Thyroid gland (tissue), 4 donors: ENCODE measurements around the gene USP15. TPM values are rescaled to one million over a fixed set of nuclear protein-coding genes. Genes with fewer than 3 reads are reported as not detected.

Experiments
- DNase-seq, 2 donors: peaks; one replicate each; pipeline ENCODE4 v3.0.0-alpha.2; 2019
- H3K27ac ChIP-seq, 3 donors: fragments of 200-600 bp; sonication (generic); 1 replicate in 2 of 3; 2 replicates in 1 of 3; pipeline ENCODE4 v1.5.1; 2016 to 2019; ENCODE audit warnings: mild to moderate bottlenecking in 1 of 3, moderate library complexity in 1 of 3
- H3K27me3 ChIP-seq: fragments of 200-600 bp; sonication (generic); one replicate; pipeline ENCODE4 v1.5.1; 2019
- H3K36me3 ChIP-seq, 2 donors: fragments of 200-600 bp; sonication (generic); one replicate each; pipeline ENCODE4 v1.5.1; 2016 to 2019
- H3K4me1 ChIP-seq, 2 donors: fragments of 200-600 bp; sonication (generic); one replicate each; pipeline ENCODE4 v1.5.1; 2017 to 2019
- H3K4me3 ChIP-seq, 3 donors: fragments of 200-600 bp; sonication (generic); replicated peaks in 1 of 3; 1 replicate in 2 of 3; 2 replicates in 1 of 3; pipeline ENCODE4 v1.5.1; 2016; ENCODE audit warnings: mild to moderate bottlenecking in 1 of 3
- H3K9me3 ChIP-seq: fragments of 200-600 bp; sonication (generic); one replicate; pipeline ENCODE4 v1.5.1; 2017
- POLR2A ChIP-seq, 2 donors: fragments of 450-650 bp; IDR thresholded peaks; one replicate each; pipeline ENCODE4 v1.6.1; 2017; ENCODE audit warnings: antibody characterized with exemption in 2 of 2, mild to moderate bottlenecking in 2 of 2, moderate library complexity in 1 of 2
- WGBS, 2 donors: methylation state at CpG; one replicate each; pipeline ENCODE4 v1.1.5; 2017; 5-methylcytosine and 5-hydroxymethylcytosine counted together
- intact Hi-C: fragments of 100-400 bp; cut with DNase I; formaldehyde crosslinking; loops from one replicate; pipeline ENCODE4 v1.15.1; 2023
- total RNA-seq, 4 donors: library from RNA; depleted of rRNA; stranded (reverse); fragments of >200 nt; gene quantifications; one replicate each; pipeline ENCODE4 v1.2.3, GENCODE V29; 2016
- TF ChIP-seq, protein P1 (sequence below), 6 experiments: fragments of 200-600 bp in 3 of 6; fragments of 450-650 bp in 3 of 6; sonication (generic) in 3 of 6; IDR thresholded peaks; one replicate each; pipeline ENCODE4 v1.5.1; 2016 to 2019; ENCODE audit warnings: antibody characterized with exemption in 6 of 6, mild to moderate bottlenecking in 2 of 6, inconsistent platforms in 1 of 6, moderate library complexity in 1 of 6

USP15 gene
- total RNA-seq, 4 donors from 2014 or later, result 57.3 to 139 (median 70.2) TPM

DNA sequence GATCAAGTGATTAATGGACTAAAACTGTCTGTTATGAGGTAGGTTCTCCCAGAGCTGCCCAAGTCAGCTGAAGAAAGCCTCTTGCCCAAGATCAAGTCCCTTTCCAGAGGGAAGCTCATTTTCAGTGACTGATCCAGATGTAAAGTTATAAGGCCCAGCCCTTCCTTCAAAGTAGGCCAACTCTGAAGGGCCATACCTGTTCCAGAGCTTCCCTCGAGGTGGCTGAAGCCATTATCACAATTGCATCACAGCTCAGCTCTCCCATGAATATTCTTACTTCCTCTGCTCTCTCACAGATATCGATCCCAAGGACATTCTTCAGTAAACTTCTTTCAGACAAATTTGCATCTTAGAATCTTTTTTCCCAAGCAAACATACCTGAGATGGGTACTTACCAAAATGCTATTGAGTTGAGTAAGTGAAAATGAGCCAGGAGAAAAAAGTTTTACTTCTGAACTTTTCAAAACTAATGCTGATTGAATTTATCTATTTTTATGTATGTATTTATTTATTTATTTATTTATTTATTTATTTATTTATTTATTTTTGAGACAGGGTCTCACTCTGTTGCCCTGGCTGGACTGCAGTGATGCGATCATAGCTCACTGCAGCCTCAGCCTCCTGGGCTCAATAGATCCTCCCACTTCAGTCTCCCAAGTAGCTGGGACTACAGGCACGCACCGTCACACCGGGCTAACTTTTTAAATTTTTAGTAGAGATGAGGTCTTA lies 42.6 kb upstream of the USP15 start:
- DNase-seq, result no peak
- no peaks in the 10 kb centered on the region for H3K36me3 ChIP-seq
- H3K4me1 ChIP-seq, result peaks cover 4 to 21% of the 10 kb centered on the region in 2 donors
- H3K27ac ChIP-seq, result no peak overlapping the region
- no peak overlapping the region for H3K4me3 ChIP-seq
- no peak for TF ChIP-seq POLR2A (IDR thresholded peaks at IDR 0.05)
- TF ChIP-seq, protein P1, sequence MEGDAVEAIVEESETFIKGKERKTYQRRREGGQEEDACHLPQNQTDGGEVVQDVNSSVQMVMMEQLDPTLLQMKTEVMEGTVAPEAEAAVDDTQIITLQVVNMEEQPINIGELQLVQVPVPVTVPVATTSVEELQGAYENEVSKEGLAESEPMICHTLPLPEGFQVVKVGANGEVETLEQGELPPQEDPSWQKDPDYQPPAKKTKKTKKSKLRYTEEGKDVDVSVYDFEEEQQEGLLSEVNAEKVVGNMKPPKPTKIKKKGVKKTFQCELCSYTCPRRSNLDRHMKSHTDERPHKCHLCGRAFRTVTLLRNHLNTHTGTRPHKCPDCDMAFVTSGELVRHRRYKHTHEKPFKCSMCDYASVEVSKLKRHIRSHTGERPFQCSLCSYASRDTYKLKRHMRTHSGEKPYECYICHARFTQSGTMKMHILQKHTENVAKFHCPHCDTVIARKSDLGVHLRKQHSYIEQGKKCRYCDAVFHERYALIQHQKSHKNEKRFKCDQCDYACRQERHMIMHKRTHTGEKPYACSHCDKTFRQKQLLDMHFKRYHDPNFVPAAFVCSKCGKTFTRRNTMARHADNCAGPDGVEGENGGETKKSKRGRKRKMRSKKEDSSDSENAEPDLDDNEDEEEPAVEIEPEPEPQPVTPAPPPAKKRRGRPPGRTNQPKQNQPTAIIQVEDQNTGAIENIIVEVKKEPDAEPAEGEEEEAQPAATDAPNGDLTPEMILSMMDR (IDR thresholded peaks at IDR 0.05), result no peak
- H3K9me3 ChIP-seq, result no peaks in the 10 kb centered on the region
- intact Hi-C loops, result no loop called here
- H3K27me3 ChIP-seq, result no peaks in the 10 kb centered on the region
- WGBS, 2 donors, result 93 to 95% methylated on average over 6 of the region's 6 CpGs

DNA sequence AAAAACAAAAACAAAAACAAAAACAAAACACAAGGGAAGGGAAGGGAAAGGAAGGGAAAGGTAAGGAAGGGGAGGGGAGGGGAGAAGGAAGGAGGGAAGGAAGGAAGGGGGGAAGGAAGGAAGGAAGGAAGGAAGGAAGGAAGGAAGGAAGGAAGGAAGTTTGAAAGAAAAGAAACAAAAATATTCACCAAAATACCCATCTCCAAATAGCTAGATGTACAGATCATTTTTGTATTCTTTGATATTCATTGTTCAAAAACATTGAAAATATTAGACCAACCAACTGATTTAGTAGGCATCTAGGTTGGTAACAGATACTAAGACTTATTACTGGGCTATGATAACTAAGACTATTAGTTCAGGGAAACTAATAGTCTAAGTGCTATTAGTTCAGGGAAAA lies 39.1 kb upstream of the USP15 start:
- TF ChIP-seq POLR2A (IDR thresholded peaks at IDR 0.05), result no peak
- TF ChIP-seq, protein P1 (IDR thresholded peaks at IDR 0.05), result no peak
- intact Hi-C loops, result no loop called here
- H3K9me3 ChIP-seq, result no peaks in the 10 kb centered on the region

DNA sequence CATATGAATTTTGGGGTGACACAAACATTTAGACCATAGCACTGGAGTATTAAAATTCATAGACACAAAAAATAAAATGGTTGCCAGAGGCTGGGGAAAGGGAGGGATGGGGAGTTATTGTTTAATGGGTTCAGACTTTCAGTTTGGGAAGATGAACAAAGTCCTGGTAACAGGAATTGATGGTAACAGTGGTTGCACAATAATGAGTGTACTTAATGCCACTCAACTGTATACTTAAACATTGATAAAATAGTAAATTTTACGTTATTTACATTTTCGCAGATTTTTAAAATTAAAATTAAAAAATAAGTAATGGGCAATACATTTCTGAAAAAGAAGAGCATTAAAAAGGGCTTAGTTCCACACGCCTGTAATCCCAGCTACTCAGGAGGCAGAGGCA lies 35.6 kb upstream of the USP15 start:
- no peak for TF ChIP-seq POLR2A (IDR thresholded peaks at IDR 0.05)
- TF ChIP-seq, protein P1 (IDR thresholded peaks at IDR 0.05), result no peak
- Histone ChIP-seq H3K4me3 (no peak overlapping the region), H3K36me3 (no peaks in the 10 kb centered on the region), H3K4me1 (no peaks in the 10 kb centered on the region), H3K9me3 (no peaks in the 10 kb centered on the region), H3K27me3 (no peaks in the 10 kb centered on the region), H3K27ac (no peak overlapping the region)
- WGBS, 2 donors, result 79 to 94% methylated on average over 3 of the region's 3 CpGs
- intact Hi-C loops, result no loop called here
- DNase-seq, result no peak

More for the DNA sequence above, 39.1 kb upstream of the USP15 start:
- Histone ChIP-seq H3K27ac (no peak overlapping the region), H3K4me1 (peaks cover 0 to 3% of the 10 kb centered on the region in 2 donors), H3K4me3 (no peak overlapping the region), H3K27me3 (no peaks in the 10 kb centered on the region), H3K36me3 (no peaks in the 10 kb centered on the region)
- DNase-seq, result no peak

DNA sequence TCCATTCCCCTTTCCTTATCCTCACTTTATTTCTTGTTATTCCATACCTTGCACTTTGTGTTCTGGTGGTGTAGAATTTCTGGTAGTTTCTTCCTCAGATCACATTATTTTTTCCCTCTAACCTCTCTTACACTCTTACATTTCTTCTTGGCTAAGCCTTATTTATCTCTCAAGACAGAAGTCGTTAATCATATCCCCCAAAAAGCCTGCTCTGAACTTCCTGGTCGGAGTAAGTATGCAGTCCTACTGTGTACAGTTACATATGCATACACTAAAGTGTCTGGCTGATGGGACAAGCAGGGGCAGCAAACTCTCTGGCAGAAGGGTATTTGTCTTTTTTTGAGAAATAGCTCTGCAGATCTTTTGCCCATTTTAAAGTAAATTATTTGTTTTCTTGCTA lies 33.1 kb upstream of the USP15 start:
- intact Hi-C loops, result no loop called here
- H3K9me3 ChIP-seq, result no peaks in the 10 kb centered on the region
- H3K4me1 ChIP-seq, result no peaks in the 10 kb centered on the region
- H3K27me3 ChIP-seq, result no peaks in the 10 kb centered on the region
- WGBS, 2 donors, result 82 to 84% methylated on average over 2 of the region's 2 CpGs
- no peaks in the 10 kb centered on the region for H3K36me3 ChIP-seq
- H3K4me3 ChIP-seq, result no peak overlapping the region
- no peak for TF ChIP-seq POLR2A (IDR thresholded peaks at IDR 0.05)
- H3K27ac ChIP-seq, result no peak overlapping the region
- DNase-seq, result no peak

DNA sequence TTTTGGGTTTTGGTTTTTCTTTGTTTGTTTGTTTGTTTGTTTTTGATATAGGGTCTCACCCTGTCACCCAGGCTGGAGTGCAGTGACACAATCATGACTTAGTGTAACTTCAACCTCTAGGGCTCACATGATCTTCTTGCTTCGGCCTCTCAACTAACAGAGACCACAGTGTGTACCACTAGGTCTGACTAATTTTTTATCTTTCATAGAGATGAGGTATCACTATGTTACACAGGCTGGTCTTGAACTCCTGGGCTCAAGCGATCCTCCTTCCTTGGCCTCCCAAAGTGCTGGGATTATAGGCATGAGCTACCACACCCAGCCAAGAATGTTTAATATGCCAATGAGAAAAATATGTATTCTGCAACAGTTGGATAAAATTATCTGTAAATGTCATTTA lies 29.6 kb upstream of the USP15 start:
- intact Hi-C loops, result no loop called here
- no peak for TF ChIP-seq POLR2A (IDR thresholded peaks at IDR 0.05)
- TF ChIP-seq, protein P1 (IDR thresholded peaks at IDR 0.05), result no peak
- no peaks in the 10 kb centered on the region for H3K36me3 ChIP-seq
- H3K9me3 ChIP-seq, result no peaks in the 10 kb centered on the region
- H3K4me3 ChIP-seq, result no peak overlapping the region
- H3K27ac ChIP-seq, result no peak overlapping the region
- no peak for DNase-seq
- H3K27me3 ChIP-seq, result no peaks in the 10 kb centered on the region
- WGBS, 2 donors, result 95% methylated on average over 2 of the region's 2 CpGs
- H3K4me1 ChIP-seq, result no peaks in the 10 kb centered on the region
